ENCODE data around the gene ANXA5. TPM values are rescaled to one million over a fixed set of nuclear protein-coding genes. Genes with fewer than 3 reads are reported as not detected.
"Not testable (repeated sequence)": the region's sequence is repeated elsewhere in the genome, so short reads cannot be mapped to it uniquely, and the experiment has no call there.

Gene ANXA5
- total RNA-seq, 2 experiments from 2014 or later, result 28.9 to 40.1 TPM

- TF ChIP-seq CTCF (conservative IDR thresholded peaks at IDR 0.05; ENCODE audit: low read length) (peak; percentile 62), EZH2phosphoT487 (IDR thresholded peaks at IDR 0.05; ENCODE audit: borderline replicate concordance, low read depth, low read length) (no peak)
- ChIA-PET CTCF (ENCODE audit: unreplicated experiment) (no interaction called here), POLR2A (interaction anchor here (0.6 kb wide), 1 partner anchor 288 kb away, joined by 3 read pairs; no protein-coding TSS in a partner anchor)
- Histone ChIP-seq H3K4me3 (ENCODE audit: low read depth, low read length, poor library complexity, severe bottlenecking) (no peak overlapping the region), H2AFZ (ENCODE audit: low read length) (no peak overlapping the region), H3K4me1 (ENCODE audit: insufficient read depth, low read length, poor library complexity, severe bottlenecking) (no peaks in the 10 kb centered on the region), H3K9me3 (ENCODE audit: low read length) (no peaks in the 10 kb centered on the region), H3K27ac (ENCODE audit: low read depth, low read length, poor library complexity, severe bottlenecking) (no peak overlapping the region), H3K36me3 (ENCODE audit: insufficient read depth, low read length) (no peaks in the 10 kb centered on the region), H3K79me2 (ENCODE audit: insufficient read depth, low read depth, low read length) (no peaks in the 10 kb centered on the region), H3K9me2 (ENCODE audit: insufficient read depth, low read length) (no peaks in the 10 kb centered on the region), H3K4me2 (ENCODE audit: low read length) (no peak overlapping the region), H4K20me1 (ENCODE audit: insufficient read depth, low read length) (no peaks in the 10 kb centered on the region)
- intact Hi-C loops (cut with micrococcal nuclease; ENCODE audit: unreplicated experiment), result no loop called here
- DNase-seq (ENCODE audit: low spot score), result peak; percentile 22
- no TSS peak for BruUV-seq (replicated peaks)
Observed at GRCh38 chr4:121736735-121737351, 40.1 kb upstream of the ANXA5 start.

- no peak for TF ChIP-seq CTCF (conservative IDR thresholded peaks at IDR 0.05; ENCODE audit: low read length)
- TF ChIP-seq EZH2phosphoT487 (IDR thresholded peaks at IDR 0.05; ENCODE audit: borderline replicate concordance, low read depth, low read length), result no peak
- H3K9me3 ChIP-seq (ENCODE audit: low read length), result no peaks in the 10 kb centered on the region
- no peak overlapping the region for H3K27ac ChIP-seq (ENCODE audit: low read depth, low read length, poor library complexity, severe bottlenecking)
- BruUV-seq (replicated peaks), result no TSS peak
- intact Hi-C loops (cut with micrococcal nuclease; ENCODE audit: unreplicated experiment), result no loop called here
- H3K79me2 ChIP-seq (ENCODE audit: insufficient read depth, low read depth, low read length), result no peaks in the 10 kb centered on the region
- ChIA-PET CTCF (ENCODE audit: unreplicated experiment) (no interaction called here), POLR2A (interaction anchor here (0.6 kb wide), 1 partner anchor 20 kb away, joined by 3 read pairs; no protein-coding TSS in a partner anchor)
- H3K9me2 ChIP-seq (ENCODE audit: insufficient read depth, low read length), result no peaks in the 10 kb centered on the region
- no peak for DNase-seq (ENCODE audit: low spot score)
- H3K4me3 ChIP-seq (ENCODE audit: low read depth, low read length, poor library complexity, severe bottlenecking), result no peak overlapping the region
- H3K36me3 ChIP-seq (ENCODE audit: insufficient read depth, low read length), result no peaks in the 10 kb centered on the region
- no peaks in the 10 kb centered on the region for H4K20me1 ChIP-seq (ENCODE audit: insufficient read depth, low read length)
- H3K4me1 ChIP-seq (ENCODE audit: insufficient read depth, low read length, poor library complexity, severe bottlenecking), result no peaks in the 10 kb centered on the region
- no peak overlapping the region for H2AFZ ChIP-seq (ENCODE audit: low read length)
- no peak overlapping the region for H3K4me2 ChIP-seq (ENCODE audit: low read length)
Observed at GRCh38 chr4:121734571-121734970, 37.8 kb upstream of the ANXA5 start.

GRCh38 chr4:121733942-121734341, 37.2 kb upstream of the ANXA5 start:
- intact Hi-C loops (cut with micrococcal nuclease; ENCODE audit: unreplicated experiment), result no loop called here
- Histone ChIP-seq H2AFZ (ENCODE audit: low read length) (no peak overlapping the region), H3K9me2 (ENCODE audit: insufficient read depth, low read length) (no peaks in the 10 kb centered on the region), H3K4me1 (ENCODE audit: insufficient read depth, low read length, poor library complexity, severe bottlenecking) (no peaks in the 10 kb centered on the region), H3K27ac (ENCODE audit: low read depth, low read length, poor library complexity, severe bottlenecking) (no peak overlapping the region), H3K36me3 (ENCODE audit: insufficient read depth, low read length) (no peaks in the 10 kb centered on the region), H4K20me1 (ENCODE audit: insufficient read depth, low read length) (no peaks in the 10 kb centered on the region), H3K4me2 (ENCODE audit: low read length) (no peak overlapping the region), H3K9me3 (ENCODE audit: low read length) (no peaks in the 10 kb centered on the region), H3K79me2 (ENCODE audit: insufficient read depth, low read depth, low read length) (no peaks in the 10 kb centered on the region), H3K4me3 (ENCODE audit: low read depth, low read length, poor library complexity, severe bottlenecking) (no peak overlapping the region)
- TF ChIP-seq CTCF (conservative IDR thresholded peaks at IDR 0.05; ENCODE audit: low read length) (no peak), EZH2phosphoT487 (IDR thresholded peaks at IDR 0.05; ENCODE audit: borderline replicate concordance, low read depth, low read length) (no peak)
- POLR2A ChIA-PET, result no interaction called here
- CTCF ChIA-PET (ENCODE audit: unreplicated experiment), result no interaction called here
- BruUV-seq (replicated peaks), result no TSS peak
- no peak for DNase-seq (ENCODE audit: low spot score)

- H3K9me2 ChIP-seq (ENCODE audit: insufficient read depth, low read length); H3K79me2 ChIP-seq (ENCODE audit: insufficient read depth, low read depth, low read length); BruUV-seq (replicated peaks); H3K9me3 ChIP-seq (ENCODE audit: low read length); DNase-seq (ENCODE audit: low spot score); H2AFZ ChIP-seq (ENCODE audit: low read length); H3K4me1 ChIP-seq (ENCODE audit: insufficient read depth, low read length, poor library complexity, severe bottlenecking); H4K20me1 ChIP-seq (ENCODE audit: insufficient read depth, low read length); CTCF ChIA-PET (ENCODE audit: unreplicated experiment); H3K27ac ChIP-seq (ENCODE audit: low read depth, low read length, poor library complexity, severe bottlenecking); H3K4me2 ChIP-seq (ENCODE audit: low read length); H3K4me3 ChIP-seq (ENCODE audit: low read depth, low read length, poor library complexity, severe bottlenecking); H3K36me3 ChIP-seq (ENCODE audit: insufficient read depth, low read length): not testable (repeated sequence)
- POLR2A ChIA-PET, result interaction anchor here (0.6 to 0.7 kb wide), 2 partner anchors 91 to 142 kb away, joined by 3 read pairs; no protein-coding TSS in a partner anchor
- intact Hi-C loops (cut with micrococcal nuclease; ENCODE audit: unreplicated experiment), result loop anchor here (10.0 kb wide), 2 partner anchors 265 to 355 kb away; no protein-coding TSS in a partner anchor
Observed at GRCh38 chr4:121729753-121730152, 33.0 kb upstream of the ANXA5 start.

Data from OCI-LY7 (cell line).